K562 (cell line): ENCODE data around the gene HLF. TPM values are rescaled to one million over a fixed set of nuclear protein-coding genes. Genes with fewer than 3 reads are reported as not detected.

ENCODE experiments used
- ATAC-seq: fragments of 200-7000 bp; cut with Tn5 transposase; 3 replicates; pipeline ENCODE4 v1.9.1; 2020; ENCODE audit warnings: moderate library complexity
- BruUV-seq: library from RNA; stranded (reverse); fragments of 400-500 nt; replicated peaks from 2 replicates; lab custom pipeline; 2021; lab: Mats Ljungman, UMichigan
- CTCF ChIA-PET: fragments of 300-600 bp; formaldehyde crosslinking; extraction: SDS; loops from one replicate; lab custom pipeline; 2021; ENCODE audit warnings: low intra/inter-chr PET ratio; lab: Yijun Ruan, JAX
- POLR2A ChIA-PET: fragments of 300-600, 350-650 bp; sonication (Branson Sonifier 250); formaldehyde crosslinking; extraction: SDS; loops from one replicate; lab custom pipeline; 2021; ENCODE audit warnings: antibody characterized with exemption, inconsistent platforms; lab: Yijun Ruan, JAX
- DNase-seq, 4 experiments: peaks; one replicate each; pipeline versions ENCODE4 v3.0.0 to v3.0.0-alpha.2; 2011 to 2018; ENCODE audit warnings: low spot score in 3 of 4, mixed read lengths in 3 of 4; ENCODE audit errors: extremely low read depth in 1 of 4
- FAIRE-seq: peaks from 2 replicates; lab custom pipeline; 2011; peaks lifted over from hg19 to GRCh38; lab: Jason Lieb, UNC
- H2AFZ ChIP-seq: 2 replicates; pipeline ENCODE4 v1.6.0; 2011; ENCODE audit warnings: low read depth, low read length, control low read depth, inconsistent platforms
- H3K27ac ChIP-seq: fragments of 200-600 bp; 3 replicates; pipeline ENCODE4 v1.8.0; 2011; ENCODE audit warnings: low read depth, mild to moderate bottlenecking, control low read depth, inconsistent platforms, low read length, moderate library complexity, mixed read lengths; ENCODE audit errors: extremely low read depth
- H3K27me3 ChIP-seq, 2 experiments: fragments of 300-600 bp in 1 of 2; 2 replicates in 1 of 2; 3 replicates in 1 of 2; pipeline versions ENCODE4 v1.6.0 to v1.8.0; 2011; ENCODE audit warnings: inconsistent platforms in 2 of 2, low read length in 2 of 2, mild to moderate bottlenecking in 1 of 2, mixed read lengths in 1 of 2, moderate library complexity in 1 of 2; ENCODE audit not compliant: control insufficient read depth in 2 of 2, insufficient read depth in 2 of 2
- H3K36me3 ChIP-seq: fragments of 300-600 bp; 3 replicates; pipeline ENCODE4 v1.8.0; 2011; ENCODE audit warnings: mild to moderate bottlenecking, low read length, inconsistent platforms; ENCODE audit not compliant: control insufficient read depth, insufficient read depth
- H3K4me1 ChIP-seq, 2 experiments: fragments of 200-600 bp in 1 of 2; replicated peaks in 1 of 2; 2 replicates in 1 of 2; 3 replicates in 1 of 2; pipeline versions ENCODE4 v1.5.1 to v1.8.0; 2011; ENCODE audit warnings: inconsistent platforms in 2 of 2, low read length in 2 of 2, mild to moderate bottlenecking in 1 of 2, mixed read lengths in 1 of 2, moderate library complexity in 1 of 2; ENCODE audit not compliant: control insufficient read depth in 2 of 2, insufficient read depth in 2 of 2
- H3K4me2 ChIP-seq: 2 replicates; pipeline ENCODE4 v1.6.1; 2011; ENCODE audit warnings: low read length, control low read depth, inconsistent platforms, mixed read lengths; ENCODE audit not compliant: insufficient read depth
- H3K4me3 ChIP-seq: fragments of 200-600 bp; sonication (generic), shearing (Covaris generic); 2 replicates; pipeline ENCODE4 v1.5.1; 2016; ENCODE audit warnings: control low read depth, inconsistent platforms
- H3K79me2 ChIP-seq: fragments of 200-600 bp; 3 replicates; pipeline ENCODE4 v1.8.0; 2011; ENCODE audit warnings: low read length, inconsistent platforms; ENCODE audit not compliant: control insufficient read depth, insufficient read depth
- H3K9ac ChIP-seq, 2 experiments: 2 replicates each; pipeline versions ENCODE4 v1.6.0 to v1.6.1; 2011; ENCODE audit warnings: low read depth in 2 of 2, low read length in 2 of 2, control low read depth in 1 of 2, inconsistent platforms in 1 of 2, mild to moderate bottlenecking in 1 of 2, mixed read lengths in 1 of 2; ENCODE audit not compliant: insufficient read depth in 1 of 2
- H3K9me1 ChIP-seq: one replicate; pipeline ENCODE4 v1.6.0; 2011; ENCODE audit warnings: inconsistent platforms, mild to moderate bottlenecking, low read length, moderate library complexity; ENCODE audit not compliant: control insufficient read depth, insufficient read depth
- H3K9me3 ChIP-seq: replicated peaks from 2 replicates; pipeline ENCODE4 v1.5.1; 2011; ENCODE audit warnings: low read depth, low read length, inconsistent platforms; ENCODE audit not compliant: control insufficient read depth, insufficient read depth
- H4K20me1 ChIP-seq: replicated peaks from 2 replicates; pipeline ENCODE4 v1.6.1; 2011; ENCODE audit warnings: low read length, inconsistent platforms, mixed read lengths; ENCODE audit not compliant: control insufficient read depth, insufficient read depth
- TRIM28 ChIP-seq: fragments of 450-650 bp; IDR thresholded peaks from 2 replicates; pipeline ENCODE4 v1.6.1; 2017
- USF1 ChIP-seq: sonication (generic); formaldehyde crosslinking; IDR thresholded peaks from 2 replicates; pipeline ENCODE4 v1.9.0; 2022; ENCODE audit warnings: mild to moderate bottlenecking, missing genetic modification reagents
- VEZF1 ChIP-seq: fragments of 200-800 bp; sonication (Bioruptor generic); IDR thresholded peaks from 2 replicates; pipeline ENCODE4 v1.6.1; 2017; ENCODE audit warnings: missing genetic modification characterization, missing compliant biosample characterization
- ZMIZ1 ChIP-seq, 2 experiments: fragments of 150-350 bp in 1 of 2; IDR thresholded peaks; 2 replicates each; pipeline ENCODE4 v1.6.1; 2012 to 2016; ENCODE audit warnings: low read depth in 2 of 2, low read length in 2 of 2, mild to moderate bottlenecking in 1 of 2, moderate library complexity in 1 of 2
- ZNF764 ChIP-seq: fragments of 250-450 bp; sonication (Bioruptor Pico); IDR thresholded peaks from 2 replicates; pipeline ENCODE4 v1.4.0; 2020; ENCODE audit warnings: low read depth, mild to moderate bottlenecking, moderate library complexity
- WGBS: fragments of 100-300 bp; shearing (Covaris generic); methylation state at CpG from one replicate; pipeline ENCODE4 v1.1.6; 2016; ENCODE audit warnings: low coverage, mixed read lengths; ENCODE audit not compliant: insufficient coverage; ENCODE audit errors: missing lambda C conversion rate; 5-methylcytosine and 5-hydroxymethylcytosine counted together
- in situ Hi-C: fragments of 300-500 bp; cut with MboI; formaldehyde crosslinking; loops from 4 replicates; pipeline ENCODE4 v1.15.0; 2018; ENCODE audit warnings: inconsistent platforms, mixed read lengths
- intact Hi-C: fragments of 100-400 bp; cut with micrococcal nuclease; formaldehyde crosslinking; loops from 2 replicates; pipeline ENCODE4 v1.14.2; 2022
- polyA plus RNA-seq, 8 experiments: library from polyadenylated mRNA; depleted of rRNA in 4 of 8; stranded (reverse) in 5 of 8; unstranded in 3 of 8; fragments of >200 nt; fragmentation: Nextera tagmentation in 2 of 8; fragmentation: Illumina TruSeq in 1 of 8; extraction: Ambion mirVana in 2 of 8; extraction: Trizol in 1 of 8; gene quantifications; 2 replicates each; pipeline versions ENCODE4 v1.2.1 to v1.2.3, GENCODE V29; 2011 to 2014; ENCODE audit warnings: inconsistent platforms in 1 of 8, missing spikeins in 1 of 8
- total RNA-seq, 7 experiments: library from RNA; depleted of rRNA in 6 of 7; stranded (reverse); fragments of >200 nt in 6 of 7; fragmentation: Illumina TruSeq in 2 of 7; extraction: Trizol in 2 of 7; gene quantifications; 2 replicates each; pipeline versions ENCODE4 v1.2.1 to v1.2.3, GENCODE V29; 2011 to 2021; ENCODE audit warnings: low replicate concordance in 1 of 7

The HLF gene
- total and polyA plus RNA-seq, 9 of the 15 experiments (the other 6 are each of a cell fraction or from before 2014, with no cell fraction given): 0.03 to 0.24 (median 0.09) TPM

- no peak for TF ChIP-seq USF1 (CRISPR knock-in tag)
- TF ChIP-seq TRIM28: no peak
- no peak for TF ChIP-seq ZNF764 (CRISPR knock-in tag)
- TF ChIP-seq VEZF1: peak; percentile 28; the same call in 1 of the 2 replicates
- TF ChIP-seq, all 486 proteins: peak for 13
Observed at GRCh38 chr17:55286681-55287589, 22.2 kb downstream of the HLF start (continued).

GRCh38 chr17:55288356-55289105 is 23.8 kb downstream of the HLF start:
- no TSS peak for BruUV-seq
- no peak for TF ChIP-seq ZMIZ1 (IDR thresholded peaks at IDR 0.05; ENCODE audit: low read depth in 2 of 2, low read length in 2 of 2)

More at GRCh38 chr17:55288356-55289105, 23.8 kb downstream of the HLF start:
- ATAC-seq: no peak
- no peaks in the 10 kb centered on the region; a peak in 2 of 5 replicates for H3K27me3 ChIP-seq
- H3K4me3 ChIP-seq: no peak overlapping the region
- no peak for DNase-seq
- H3K9ac ChIP-seq: no peak overlapping the region
- POLR2A ChIA-PET: interaction anchor here (0.9 kb wide), 1 partner anchor 128 kb away, joined by 3 read pairs; no protein-coding TSS in a partner anchor
- H3K4me1 ChIP-seq: no peaks in the 10 kb centered on the region
- H4K20me1 ChIP-seq: no peaks in the 10 kb centered on the region
- no peak overlapping the region for H3K27ac ChIP-seq
- in situ Hi-C loops: no loop called here
- no peak for FAIRE-seq
- H3K9me3 ChIP-seq: no peaks in the 10 kb centered on the region
- no peak overlapping the region for H2AFZ ChIP-seq
- H3K4me2 ChIP-seq: no peak overlapping the region
- H3K79me2 ChIP-seq: no peaks in the 10 kb centered on the region
- H3K9me1 ChIP-seq: no peaks in the 10 kb centered on the region
- intact Hi-C loops: no loop called here
- no peaks in the 10 kb centered on the region for H3K36me3 ChIP-seq
- CTCF ChIA-PET: no interaction called here
- WGBS: 11% methylated on average over 7 of the region's 7 CpGs
